GM12878 (cell line): ENCODE measurements around the gene PLEKHH2. TPM values are rescaled to one million over a fixed set of nuclear protein-coding genes. Genes with fewer than 3 reads are reported as not detected.

Experiments
- E2F4 ChIP-seq: IDR thresholded peaks from 2 replicates; pipeline ENCODE4 v1.6.1; 2012; ENCODE audit warnings: low read depth, low read length, improper control_type of control experiment
- GABPA ChIP-seq: IDR thresholded peaks from 2 replicates; pipeline ENCODE4 v1.6.1; 2014; ENCODE audit warnings: antibody characterized with exemption, low read depth, mild to moderate bottlenecking, inconsistent platforms
- HDAC2 ChIP-seq: fragments of 200-600 bp; sonication (generic); IDR thresholded peaks from 2 replicates; pipeline ENCODE4 v1.6.1; 2017
- IRF3 ChIP-seq: fragments of 450-650 bp; IDR thresholded peaks from 2 replicates; pipeline ENCODE4 v1.6.1; 2014; ENCODE audit warnings: mild to moderate bottlenecking
- MEF2A ChIP-seq: IDR thresholded peaks from 2 replicates; pipeline ENCODE4 v1.6.1; 2011; ENCODE audit warnings: low read depth, mild to moderate bottlenecking, low read length, moderate library complexity; ENCODE audit not compliant: insufficient read depth
- NR2C2 ChIP-seq: IDR thresholded peaks from 2 replicates; pipeline ENCODE4 v1.6.1; 2011; ENCODE audit warnings: borderline replicate concordance, low read depth; ENCODE audit not compliant: control insufficient read depth, insufficient read length
- NR2F1 ChIP-seq: fragments of 450-650 bp; conservative IDR thresholded peaks from 2 replicates; pipeline ENCODE4 v1.6.1; 2017; ENCODE audit warnings: mild to moderate bottlenecking
- PML ChIP-seq: IDR thresholded peaks from 2 replicates; pipeline ENCODE4 v1.6.1; 2012; ENCODE audit warnings: low read length, inconsistent platforms
- RAD51 ChIP-seq: fragments of 450-650 bp; IDR thresholded peaks from 2 replicates; pipeline ENCODE4 v1.6.1; 2016; ENCODE audit warnings: moderate library complexity, mild to moderate bottlenecking, inconsistent platforms
- RB1 ChIP-seq: fragments of 450-650 bp; formaldehyde crosslinking; IDR thresholded peaks from 2 replicates; pipeline ENCODE4 v1.6.1; 2017; ENCODE audit warnings: mild to moderate bottlenecking, borderline replicate concordance
- TCF7 ChIP-seq: IDR thresholded peaks from 2 replicates; pipeline ENCODE4 v1.6.1; 2014; ENCODE audit warnings: antibody characterized with exemption, borderline replicate concordance
- ZBTB4 ChIP-seq: fragments of 450-650 bp; formaldehyde crosslinking; IDR thresholded peaks from 2 replicates; pipeline ENCODE4 v1.4.0; 2022; ENCODE audit warnings: mild to moderate bottlenecking, moderate library complexity
- ZNF217 ChIP-seq: fragments of 450-650 bp; IDR thresholded peaks from 2 replicates; pipeline ENCODE4 v1.6.1; 2017; ENCODE audit warnings: antibody characterized with exemption, mild to moderate bottlenecking
- ZNF622 ChIP-seq: fragments of 450-650 bp; IDR thresholded peaks from 2 replicates; pipeline ENCODE4 v1.6.1; 2017; ENCODE audit warnings: mild to moderate bottlenecking, inconsistent platforms
- polyA plus RNA-seq, 11 experiments: library from polyadenylated mRNA; depleted of rRNA in 4 of 11; unstranded in 6 of 11; stranded (reverse) in 5 of 11; fragments of >200 nt; fragmentation: Nextera tagmentation in 4 of 11; fragmentation: Illumina TruSeq in 1 of 11; extraction: Ambion mirVana in 4 of 11; extraction: Trizol in 1 of 11; gene quantifications; 1 replicate in 1 of 11; 2 replicates in 10 of 11; pipeline versions ENCODE4 v1.2.1 to v1.2.3, GENCODE V29; 2011 to 2016; ENCODE audit warnings: inconsistent platforms in 2 of 11, missing spikeins in 2 of 11, low read depth in 1 of 11
- total RNA-seq, 4 experiments: library from RNA; depleted of rRNA in 3 of 4; stranded (reverse); fragments of >200 nt in 3 of 4; fragmentation: Illumina TruSeq in 1 of 4; extraction: Trizol in 1 of 4; gene quantifications; 2 replicates each; pipeline versions ENCODE4 v1.2.1 to v1.2.3, GENCODE V29; 2013 to 2021
- TF ChIP-seq, protein P1 (sequence below): IDR thresholded peaks from 2 replicates; pipeline ENCODE4 v1.6.1; 2012; ENCODE audit warnings: improper control_type of control experiment, low read depth, low read length; ENCODE audit not compliant: insufficient replicate concordance
- TF ChIP-seq, protein P2 (sequence below): fragments of 450-650 bp; IDR thresholded peaks from 2 replicates; pipeline ENCODE4 v1.6.1; 2018; ENCODE audit warnings: mild to moderate bottlenecking, low read depth, moderate library complexity; ENCODE audit not compliant: partially characterized antibody

PLEKHH2 gene
- total and polyA plus RNA-seq, 10 of the 15 experiments (the other 5 are each of a cell fraction or from before 2014, with no cell fraction given) = not detected

DNA sequence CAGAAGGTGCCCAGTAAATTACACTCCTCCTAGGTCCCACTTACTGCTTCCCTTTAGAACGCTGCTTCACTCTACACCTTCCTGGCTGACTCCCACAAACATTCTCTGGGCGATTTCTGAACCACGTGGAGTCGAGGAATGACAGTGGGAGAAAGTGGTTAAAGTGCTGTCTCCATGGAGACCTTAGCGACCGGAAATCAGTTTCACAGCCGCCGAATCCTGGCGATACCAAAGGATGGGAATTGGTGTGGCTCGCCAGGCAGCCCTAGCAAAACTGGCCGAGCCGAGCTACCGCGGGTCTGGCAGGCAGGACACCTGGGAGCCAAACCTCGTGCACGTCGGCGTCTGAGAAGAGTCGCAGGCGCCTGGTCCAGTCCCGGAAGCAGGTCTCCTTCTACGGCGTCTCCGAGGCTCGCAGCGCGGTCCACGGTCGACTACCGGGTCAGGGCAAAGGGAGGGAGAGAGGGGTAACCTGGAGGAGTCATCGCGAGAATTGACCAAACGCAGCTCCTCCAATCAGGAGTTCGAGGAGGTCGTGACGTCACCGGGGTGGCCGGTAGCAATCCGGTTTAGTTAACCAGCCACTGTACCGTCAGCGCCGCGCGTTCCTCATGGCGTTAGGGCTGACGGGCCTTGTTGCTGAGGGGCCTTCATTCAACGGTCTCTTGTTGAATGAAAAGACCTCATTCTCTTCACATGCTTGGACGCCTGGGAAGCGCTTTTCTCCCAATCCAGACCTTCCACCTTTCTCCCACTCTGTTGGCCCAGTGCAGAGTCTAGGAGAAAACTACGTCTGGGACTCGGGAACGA is 41.3 kb upstream of the PLEKHH2 start, which contains the start of gene THADA (continued):
- TF ChIP-seq RB1 (peak; percentile 59; the same call in 1 of the 2 replicates), RAD51 (no peak), GABPA (peak; percentile 91), TCF7 (no peak), IRF3 (no peak), ZNF622 (no peak), HDAC2 (no peak), ZBTB4 (no peak), NR2F1 (peak; percentile 50; the same call in 1 of the 2 replicates), NR2C2 (no peak), PML (peak; percentile 97), MEF2A (no peak), E2F4 (no peak), ZNF217 (no peak)
- TF ChIP-seq, protein P1, sequence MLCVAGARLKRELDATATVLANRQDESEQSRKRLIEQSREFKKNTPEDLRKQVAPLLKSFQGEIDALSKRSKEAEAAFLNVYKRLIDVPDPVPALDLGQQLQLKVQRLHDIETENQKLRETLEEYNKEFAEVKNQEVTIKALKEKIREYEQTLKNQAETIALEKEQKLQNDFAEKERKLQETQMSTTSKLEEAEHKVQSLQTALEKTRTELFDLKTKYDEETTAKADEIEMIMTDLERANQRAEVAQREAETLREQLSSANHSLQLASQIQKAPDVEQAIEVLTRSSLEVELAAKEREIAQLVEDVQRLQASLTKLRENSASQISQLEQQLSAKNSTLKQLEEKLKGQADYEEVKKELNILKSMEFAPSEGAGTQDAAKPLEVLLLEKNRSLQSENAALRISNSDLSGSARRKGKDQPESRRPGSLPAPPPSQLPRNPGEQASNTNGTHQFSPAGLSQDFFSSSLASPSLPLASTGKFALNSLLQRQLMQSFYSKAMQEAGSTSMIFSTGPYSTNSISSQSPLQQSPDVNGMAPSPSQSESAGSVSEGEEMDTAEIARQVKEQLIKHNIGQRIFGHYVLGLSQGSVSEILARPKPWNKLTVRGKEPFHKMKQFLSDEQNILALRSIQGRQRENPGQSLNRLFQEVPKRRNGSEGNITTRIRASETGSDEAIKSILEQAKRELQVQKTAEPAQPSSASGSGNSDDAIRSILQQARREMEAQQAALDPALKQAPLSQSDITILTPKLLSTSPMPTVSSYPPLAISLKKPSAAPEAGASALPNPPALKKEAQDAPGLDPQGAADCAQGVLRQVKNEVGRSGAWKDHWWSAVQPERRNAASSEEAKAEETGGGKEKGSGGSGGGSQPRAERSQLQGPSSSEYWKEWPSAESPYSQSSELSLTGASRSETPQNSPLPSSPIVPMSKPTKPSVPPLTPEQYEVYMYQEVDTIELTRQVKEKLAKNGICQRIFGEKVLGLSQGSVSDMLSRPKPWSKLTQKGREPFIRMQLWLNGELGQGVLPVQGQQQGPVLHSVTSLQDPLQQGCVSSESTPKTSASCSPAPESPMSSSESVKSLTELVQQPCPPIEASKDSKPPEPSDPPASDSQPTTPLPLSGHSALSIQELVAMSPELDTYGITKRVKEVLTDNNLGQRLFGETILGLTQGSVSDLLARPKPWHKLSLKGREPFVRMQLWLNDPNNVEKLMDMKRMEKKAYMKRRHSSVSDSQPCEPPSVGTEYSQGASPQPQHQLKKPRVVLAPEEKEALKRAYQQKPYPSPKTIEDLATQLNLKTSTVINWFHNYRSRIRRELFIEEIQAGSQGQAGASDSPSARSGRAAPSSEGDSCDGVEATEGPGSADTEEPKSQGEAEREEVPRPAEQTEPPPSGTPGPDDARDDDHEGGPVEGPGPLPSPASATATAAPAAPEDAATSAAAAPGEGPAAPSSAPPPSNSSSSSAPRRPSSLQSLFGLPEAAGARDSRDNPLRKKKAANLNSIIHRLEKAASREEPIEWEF = no peak
- TF ChIP-seq, protein P2, sequence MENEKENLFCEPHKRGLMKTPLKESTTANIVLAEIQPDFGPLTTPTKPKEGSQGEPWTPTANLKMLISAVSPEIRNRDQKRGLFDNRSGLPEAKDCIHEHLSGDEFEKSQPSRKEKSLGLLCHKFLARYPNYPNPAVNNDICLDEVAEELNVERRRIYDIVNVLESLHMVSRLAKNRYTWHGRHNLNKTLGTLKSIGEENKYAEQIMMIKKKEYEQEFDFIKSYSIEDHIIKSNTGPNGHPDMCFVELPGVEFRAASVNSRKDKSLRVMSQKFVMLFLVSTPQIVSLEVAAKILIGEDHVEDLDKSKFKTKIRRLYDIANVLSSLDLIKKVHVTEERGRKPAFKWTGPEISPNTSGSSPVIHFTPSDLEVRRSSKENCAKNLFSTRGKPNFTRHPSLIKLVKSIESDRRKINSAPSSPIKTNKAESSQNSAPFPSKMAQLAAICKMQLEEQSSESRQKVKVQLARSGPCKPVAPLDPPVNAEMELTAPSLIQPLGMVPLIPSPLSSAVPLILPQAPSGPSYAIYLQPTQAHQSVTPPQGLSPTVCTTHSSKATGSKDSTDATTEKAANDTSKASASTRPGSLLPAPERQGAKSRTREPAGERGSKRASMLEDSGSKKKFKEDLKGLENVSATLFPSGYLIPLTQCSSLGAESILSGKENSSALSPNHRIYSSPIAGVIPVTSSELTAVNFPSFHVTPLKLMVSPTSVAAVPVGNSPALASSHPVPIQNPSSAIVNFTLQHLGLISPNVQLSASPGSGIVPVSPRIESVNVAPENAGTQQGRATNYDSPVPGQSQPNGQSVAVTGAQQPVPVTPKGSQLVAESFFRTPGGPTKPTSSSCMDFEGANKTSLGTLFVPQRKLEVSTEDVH = no peak
